ENCODE measurements around the gene MAST4.

DNA sequence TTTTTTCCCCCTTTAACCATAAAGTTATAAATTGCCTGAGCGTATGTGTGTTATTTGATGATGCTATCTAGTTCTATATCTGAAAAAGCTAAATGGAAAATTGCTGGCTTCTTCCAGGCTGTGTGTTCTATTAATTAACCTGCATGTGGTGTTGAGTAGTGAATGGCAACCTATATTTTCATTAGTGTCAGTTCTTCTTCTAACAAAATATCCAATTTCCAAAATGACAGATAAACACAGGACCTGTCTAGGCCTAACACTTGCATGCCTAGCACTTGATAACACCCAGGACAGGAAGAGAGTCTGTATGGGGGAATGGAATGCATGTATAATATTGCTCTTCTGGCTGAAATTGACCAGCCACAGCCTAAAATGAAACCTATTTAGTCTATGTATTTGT is 508.7 kb downstream of the MAST4 start:
- TF ChIP-seq, protein P1, sequence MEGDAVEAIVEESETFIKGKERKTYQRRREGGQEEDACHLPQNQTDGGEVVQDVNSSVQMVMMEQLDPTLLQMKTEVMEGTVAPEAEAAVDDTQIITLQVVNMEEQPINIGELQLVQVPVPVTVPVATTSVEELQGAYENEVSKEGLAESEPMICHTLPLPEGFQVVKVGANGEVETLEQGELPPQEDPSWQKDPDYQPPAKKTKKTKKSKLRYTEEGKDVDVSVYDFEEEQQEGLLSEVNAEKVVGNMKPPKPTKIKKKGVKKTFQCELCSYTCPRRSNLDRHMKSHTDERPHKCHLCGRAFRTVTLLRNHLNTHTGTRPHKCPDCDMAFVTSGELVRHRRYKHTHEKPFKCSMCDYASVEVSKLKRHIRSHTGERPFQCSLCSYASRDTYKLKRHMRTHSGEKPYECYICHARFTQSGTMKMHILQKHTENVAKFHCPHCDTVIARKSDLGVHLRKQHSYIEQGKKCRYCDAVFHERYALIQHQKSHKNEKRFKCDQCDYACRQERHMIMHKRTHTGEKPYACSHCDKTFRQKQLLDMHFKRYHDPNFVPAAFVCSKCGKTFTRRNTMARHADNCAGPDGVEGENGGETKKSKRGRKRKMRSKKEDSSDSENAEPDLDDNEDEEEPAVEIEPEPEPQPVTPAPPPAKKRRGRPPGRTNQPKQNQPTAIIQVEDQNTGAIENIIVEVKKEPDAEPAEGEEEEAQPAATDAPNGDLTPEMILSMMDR (IDR thresholded peaks at IDR 0.05): no peak
- no peak for TF ChIP-seq EP300 (IDR thresholded peaks at IDR 0.05)
- TF ChIP-seq POLR2A (IDR thresholded peaks at IDR 0.05): no peak
- no peak for TF ChIP-seq POLR2AphosphoS5 (IDR thresholded peaks at IDR 0.05)

Data from gastroesophageal sphincter (tissue), 3 donors.